Memory B cell (primary cell): ENCODE results near the gene LBP.
"Not testable (repeated sequence)": the region's sequence is repeated elsewhere in the genome, so short reads cannot be mapped to it uniquely, and the experiment has no call there.

Experiments
- ATAC-seq: fragments of 150-1000 bp; cut with Tn5 transposase; 2 replicates; pipeline ENCODE4 v1.10.0; 2021; ENCODE audit warnings: low read depth, mild to moderate bottlenecking, moderate library complexity
- DNase-seq, 2 donors: peaks; one replicate each; pipeline ENCODE4 v3.0.0; 2022; ENCODE audit warnings: low spot score in 2 of 2
- H3K27ac Mint-ChIP-seq: one replicate; pipeline ENCODE4 v1.8.0; 2022; ENCODE audit warnings: mild to moderate bottlenecking, moderate library complexity, mixed read lengths
- H3K27me3 Mint-ChIP-seq: one replicate; pipeline ENCODE4 v1.8.0; 2022; ENCODE audit warnings: mixed read lengths
- H3K36me3 Mint-ChIP-seq: one replicate; pipeline ENCODE4 v1.8.0; 2022; ENCODE audit warnings: mild to moderate bottlenecking, mixed read lengths
- H3K4me1 Mint-ChIP-seq: one replicate; pipeline ENCODE4 v1.8.0; 2022; ENCODE audit warnings: mixed read lengths
- H3K4me3 Mint-ChIP-seq: one replicate; pipeline ENCODE4 v1.8.0; 2022; ENCODE audit warnings: mild to moderate bottlenecking, moderate library complexity, mixed read lengths
- H3K9me3 Mint-ChIP-seq: one replicate; pipeline ENCODE4 v1.8.0; 2022; ENCODE audit warnings: mixed read lengths

LBP gene

GRCh38 chr20:38308447-38308846 is 37.8 kb upstream of the LBP start:
- DNase-seq (no peak), ATAC-seq (no peak)
- Mint-ChIP-seq H3K4me3 (no peak overlapping the region), H3K27me3 (peaks cover 30% of the 10 kb centered on the region), H3K9me3 (no peaks in the 10 kb centered on the region), H3K4me1 (peaks cover 4% of the 10 kb centered on the region), H3K27ac (no peak overlapping the region), H3K36me3 (no peaks in the 10 kb centered on the region)

DNA sequence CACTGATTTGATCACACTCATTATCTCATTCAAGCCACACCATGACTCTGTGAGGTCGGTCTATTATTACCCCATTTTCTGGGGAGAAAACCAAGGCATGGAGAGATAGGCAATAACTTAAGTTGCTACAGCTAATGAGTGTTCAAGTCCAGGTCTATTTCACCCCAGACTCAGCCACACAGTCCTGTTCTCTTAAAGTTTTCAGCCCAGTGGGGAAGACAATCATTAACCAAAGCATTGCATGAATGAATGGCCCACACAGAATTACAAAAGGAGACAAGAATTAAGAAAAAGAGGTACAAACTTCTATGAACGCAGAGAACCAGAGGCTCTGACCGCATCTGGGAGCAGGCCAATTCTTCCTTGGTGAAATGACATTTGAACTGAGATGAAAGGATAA is 35.2 kb upstream of the LBP start:
- no peak overlapping the region for H3K4me3 Mint-ChIP-seq
- ATAC-seq, result no peak
- no peaks in the 10 kb centered on the region for H3K9me3 Mint-ChIP-seq
- H3K4me1 Mint-ChIP-seq, result no peaks in the 10 kb centered on the region
- DNase-seq, result no peak
- no peaks in the 10 kb centered on the region for H3K36me3 Mint-ChIP-seq
- no peak overlapping the region for H3K27ac Mint-ChIP-seq
- peaks cover 19% of the 10 kb centered on the region for H3K27me3 Mint-ChIP-seq

DNA sequence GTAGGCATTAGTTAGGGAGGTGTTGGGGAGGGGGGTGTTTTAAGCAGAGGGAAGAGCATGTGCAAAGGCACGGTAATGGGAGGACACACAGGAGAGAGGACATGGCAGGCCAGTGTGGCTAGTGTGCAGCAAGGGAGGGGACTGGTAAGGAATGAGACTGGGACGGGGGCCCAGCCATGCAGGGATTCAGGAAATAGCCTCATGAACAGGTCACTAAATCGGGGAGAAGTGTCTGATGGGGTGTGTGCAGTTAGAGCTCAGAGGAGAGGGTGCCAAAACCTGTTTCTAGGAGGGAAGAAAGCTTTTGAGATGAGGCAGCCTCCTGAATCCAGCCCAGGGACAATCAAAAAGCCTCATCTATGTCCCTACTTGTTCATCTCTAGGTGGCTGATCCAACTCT is 34.8 kb upstream of the LBP start:
- H3K36me3 Mint-ChIP-seq, result no peaks in the 10 kb centered on the region
- H3K4me3 Mint-ChIP-seq, result no peak overlapping the region
- ATAC-seq (no peak), DNase-seq (no peak)
- no peak overlapping the region for H3K27ac Mint-ChIP-seq
- H3K9me3 Mint-ChIP-seq, result no peaks in the 10 kb centered on the region
- peaks cover 18% of the 10 kb centered on the region for H3K27me3 Mint-ChIP-seq
- no peaks in the 10 kb centered on the region for H3K4me1 Mint-ChIP-seq

DNA sequence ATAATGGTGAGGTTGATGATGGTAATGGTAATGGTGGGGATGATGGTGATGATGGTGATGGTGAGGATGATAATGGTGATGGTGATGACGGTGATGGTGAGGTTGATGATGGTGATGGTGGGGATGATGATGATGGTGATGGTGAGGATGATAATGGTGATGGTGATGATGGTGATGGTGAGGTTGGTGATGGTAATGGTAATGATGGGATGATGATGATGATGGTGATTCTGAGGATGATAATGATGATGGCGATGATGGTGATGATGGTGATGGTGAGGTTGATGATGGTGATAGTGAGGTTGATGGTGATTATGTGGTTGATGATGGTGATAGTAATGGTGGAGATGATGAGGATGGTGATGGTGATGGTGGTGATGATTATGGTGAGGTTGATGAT is 32.6 kb upstream of the LBP start:
- H3K9me3 Mint-ChIP-seq, result no peaks in the 10 kb centered on the region
- no peak for ATAC-seq
- H3K27ac Mint-ChIP-seq, result no peak overlapping the region
- no peak overlapping the region for H3K4me3 Mint-ChIP-seq
- no peaks in the 10 kb centered on the region for H3K36me3 Mint-ChIP-seq
- peaks cover 18% of the 10 kb centered on the region for H3K27me3 Mint-ChIP-seq
- H3K4me1 Mint-ChIP-seq, result no peaks in the 10 kb centered on the region
- DNase-seq, result no peak

DNA sequence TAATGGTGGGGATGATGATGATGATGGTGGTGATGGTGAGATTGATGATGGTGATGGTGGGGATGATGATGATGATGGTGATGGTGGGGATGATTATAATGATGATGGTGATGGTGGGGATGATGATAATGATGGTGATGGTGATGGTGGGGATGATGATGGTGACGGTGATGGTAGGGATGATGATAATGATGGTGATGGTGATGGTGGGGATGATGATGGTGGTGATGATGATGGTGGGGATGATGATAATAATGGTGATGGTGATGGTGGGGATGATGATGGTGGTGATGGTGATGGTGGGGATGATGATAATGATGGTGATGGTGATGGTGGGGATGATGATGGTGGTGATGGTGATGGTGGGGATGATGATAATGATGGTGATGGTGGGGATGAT is 31.9 kb upstream of the LBP start:
- H3K27ac Mint-ChIP-seq, H3K4me3 Mint-ChIP-seq, DNase-seq, H3K36me3 Mint-ChIP-seq, ATAC-seq, H3K9me3 Mint-ChIP-seq, H3K4me1 Mint-ChIP-seq: not testable (repeated sequence)
- peaks cover 18% of the 10 kb centered on the region for H3K27me3 Mint-ChIP-seq

DNA sequence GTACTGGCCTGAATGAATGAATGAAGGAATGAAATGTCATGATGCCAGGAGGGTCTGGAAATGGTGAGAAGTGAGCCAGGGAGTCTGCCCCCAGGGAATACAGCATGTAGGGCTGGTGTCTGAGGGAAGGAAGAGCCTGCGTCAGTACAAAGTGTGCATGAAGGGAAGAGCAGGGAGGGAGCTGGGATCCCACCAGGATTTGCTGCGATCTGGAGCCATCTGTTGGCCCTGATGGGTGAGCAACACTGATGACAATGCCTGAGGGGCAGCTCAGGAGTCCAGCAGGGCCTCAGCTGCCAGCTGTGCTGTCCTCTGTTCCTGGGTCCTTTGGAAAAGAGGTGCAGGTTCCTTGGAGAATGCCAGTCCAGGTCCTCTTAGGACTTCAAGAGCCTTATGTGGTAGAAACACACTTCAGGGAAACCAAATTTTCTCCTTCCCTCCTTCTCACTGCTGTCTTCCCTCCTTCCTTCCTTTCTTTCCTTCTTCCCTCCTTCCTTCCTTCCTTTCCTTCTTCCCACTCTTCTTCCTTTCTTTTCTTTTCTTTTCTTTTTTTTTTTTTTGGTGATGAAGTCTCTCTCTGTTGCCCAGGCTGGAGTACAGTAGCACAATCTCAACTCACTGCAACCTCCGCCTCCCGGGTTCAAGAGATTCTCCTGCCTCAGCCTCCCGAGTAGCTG is 30.9 kb upstream of the LBP start:
- Mint-ChIP-seq H3K36me3 (no peaks in the 10 kb centered on the region), H3K27ac (no peak overlapping the region), H3K9me3 (peaks cover under 1% of the 10 kb centered on the region), H3K4me1 (peaks cover 1% of the 10 kb centered on the region), H3K27me3 (peaks cover 23% of the 10 kb centered on the region), H3K4me3 (no peak overlapping the region)
- ATAC-seq, result no peak
- DNase-seq, result no peak

- no peak overlapping the region for H3K4me3 Mint-ChIP-seq
- no peaks in the 10 kb centered on the region for H3K36me3 Mint-ChIP-seq
- H3K27ac Mint-ChIP-seq, result no peak overlapping the region
- DNase-seq (no peak), ATAC-seq (no peak)
- peaks cover 3% of the 10 kb centered on the region for H3K9me3 Mint-ChIP-seq
- H3K27me3 Mint-ChIP-seq, result peaks cover 18% of the 10 kb centered on the region
- peaks cover 3% of the 10 kb centered on the region for H3K4me1 Mint-ChIP-seq
Observed at GRCh38 chr20:38316341-38316740, 29.9 kb upstream of the LBP start.

GRCh38 chr20:38317422-38317821 is 28.9 kb upstream of the LBP start:
- Mint-ChIP-seq H3K27ac (no peak overlapping the region), H3K4me1 (peaks cover 3% of the 10 kb centered on the region), H3K36me3 (no peaks in the 10 kb centered on the region), H3K4me3 (no peak overlapping the region), H3K27me3 (peaks cover 18% of the 10 kb centered on the region), H3K9me3 (peaks cover 3% of the 10 kb centered on the region)
- ATAC-seq, result no peak
- DNase-seq, result no peak

DNA sequence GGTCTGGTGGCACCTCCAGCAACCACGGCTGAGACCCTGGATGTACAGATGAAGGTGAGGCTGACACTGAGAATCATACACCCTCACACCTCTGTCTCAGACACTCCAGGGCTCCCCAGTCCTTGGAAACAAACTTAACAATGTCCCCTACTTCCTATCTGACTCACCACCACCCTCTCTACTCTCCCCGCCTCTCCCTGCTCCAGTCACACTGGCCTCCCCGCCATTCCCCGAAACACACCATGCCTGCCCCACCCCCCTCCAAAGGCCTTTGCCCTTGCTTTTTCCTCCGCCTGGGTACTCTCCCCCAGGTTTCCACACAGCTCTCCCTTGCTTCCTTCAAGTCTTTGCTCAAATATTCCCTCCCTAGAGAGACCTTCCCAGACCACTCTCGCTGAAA is 26.1 kb upstream of the LBP start:
- Mint-ChIP-seq H3K9me3 (peaks cover 3% of the 10 kb centered on the region), H3K36me3 (no peaks in the 10 kb centered on the region), H3K4me3 (no peak overlapping the region), H3K4me1 (peaks cover 3% of the 10 kb centered on the region), H3K27ac (no peak overlapping the region), H3K27me3 (peaks cover 20% of the 10 kb centered on the region)
- ATAC-seq (no peak), DNase-seq (no peak)

DNA sequence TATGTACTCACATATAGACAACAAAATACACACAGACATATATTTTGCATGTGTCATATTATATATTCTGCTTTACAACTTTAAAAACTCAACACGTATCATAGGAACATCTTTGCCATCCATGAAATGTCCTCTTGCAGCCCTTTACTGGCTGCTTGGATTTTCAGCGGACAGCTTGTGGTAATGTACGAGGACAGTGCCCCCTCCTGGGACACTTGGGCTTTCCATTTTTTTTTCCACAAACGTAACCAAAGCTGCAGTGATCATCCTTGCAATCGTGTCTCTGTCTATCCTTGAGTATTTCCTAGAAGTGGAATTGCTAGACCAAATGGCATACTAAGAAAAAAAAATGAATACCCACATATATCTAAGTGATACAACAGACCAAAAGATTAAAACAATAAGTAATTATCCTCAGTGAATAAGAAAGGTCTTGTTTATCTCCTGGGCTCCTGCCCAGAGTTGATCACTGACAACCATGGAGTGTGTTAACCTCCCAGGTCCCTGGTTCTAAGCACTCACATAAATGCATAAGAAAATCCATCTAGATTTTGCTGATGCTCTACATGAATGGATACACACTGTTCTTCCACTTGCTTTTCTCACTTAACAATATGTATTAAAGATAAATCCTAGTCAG is 24.2 kb upstream of the LBP start:
- Mint-ChIP-seq H3K36me3 (no peaks in the 10 kb centered on the region), H3K27ac (no peak overlapping the region), H3K9me3 (peaks cover 11% of the 10 kb centered on the region), H3K4me1 (peaks cover 3% of the 10 kb centered on the region), H3K27me3 (peaks cover 11% of the 10 kb centered on the region), H3K4me3 (no peak overlapping the region)
- DNase-seq (no peak), ATAC-seq (no peak)

DNA sequence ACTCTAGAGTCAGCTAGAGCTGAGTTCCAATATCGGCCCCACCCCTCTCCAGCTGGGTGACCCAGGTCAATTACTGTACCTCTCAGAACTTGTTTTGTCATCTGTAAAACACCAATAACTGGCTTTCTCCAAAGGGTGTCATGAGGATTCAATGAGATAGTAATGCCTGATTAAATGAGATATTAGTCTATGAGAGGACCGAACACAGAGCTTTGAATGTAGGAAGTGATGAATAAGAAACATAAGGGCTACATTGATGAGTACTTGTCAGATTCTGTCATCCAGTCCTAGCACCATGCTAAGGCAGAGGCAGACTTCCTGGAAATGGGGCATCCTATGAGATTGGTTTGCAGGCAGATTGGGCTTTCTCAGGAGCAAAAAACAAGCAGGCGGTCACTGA is 22.1 kb upstream of the LBP start:
- DNase-seq (no peak), ATAC-seq (no peak)
- Mint-ChIP-seq H3K27ac (no peak overlapping the region), H3K4me3 (no peak overlapping the region), H3K36me3 (no peaks in the 10 kb centered on the region), H3K27me3 (peaks cover 16% of the 10 kb centered on the region), H3K4me1 (peaks cover 3% of the 10 kb centered on the region), H3K9me3 (peaks cover 11% of the 10 kb centered on the region)

DNA sequence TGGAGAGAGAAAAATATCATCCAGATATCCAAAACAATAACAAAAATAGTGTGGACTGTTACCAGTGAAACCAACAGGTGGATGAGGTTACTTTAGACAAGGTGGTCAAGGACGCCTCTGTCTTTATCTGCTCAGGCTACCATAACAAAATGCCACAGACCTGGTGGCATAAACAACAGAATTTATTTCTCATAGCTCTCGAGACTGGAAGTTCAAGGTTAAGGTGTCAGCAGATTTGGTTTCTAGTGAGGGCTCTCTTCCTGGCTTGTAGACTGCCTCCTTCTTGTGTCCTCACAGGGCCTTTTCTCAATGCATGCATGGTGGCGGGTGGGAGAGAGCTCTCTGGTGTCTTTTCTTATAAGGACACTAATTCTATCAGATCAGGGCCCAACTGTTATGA is 21.1 kb upstream of the LBP start:
- Mint-ChIP-seq H3K9me3 (peaks cover 11% of the 10 kb centered on the region), H3K4me3 (no peak overlapping the region), H3K27ac (no peak overlapping the region), H3K27me3 (peaks cover 15% of the 10 kb centered on the region), H3K4me1 (peaks cover 3% of the 10 kb centered on the region), H3K36me3 (no peaks in the 10 kb centered on the region)
- ATAC-seq (no peak), DNase-seq (no peak)

GRCh38 chr20:38325905-38326304 is 20.4 kb upstream of the LBP start:
- ATAC-seq (no peak), DNase-seq (no peak)
- no peaks in the 10 kb centered on the region for H3K4me1 Mint-ChIP-seq
- no peak overlapping the region for H3K27ac Mint-ChIP-seq
- H3K4me3 Mint-ChIP-seq, result no peak overlapping the region
- H3K27me3 Mint-ChIP-seq, result peaks cover 10% of the 10 kb centered on the region
- peaks cover 8% of the 10 kb centered on the region for H3K9me3 Mint-ChIP-seq
- no peaks in the 10 kb centered on the region for H3K36me3 Mint-ChIP-seq

DNA sequence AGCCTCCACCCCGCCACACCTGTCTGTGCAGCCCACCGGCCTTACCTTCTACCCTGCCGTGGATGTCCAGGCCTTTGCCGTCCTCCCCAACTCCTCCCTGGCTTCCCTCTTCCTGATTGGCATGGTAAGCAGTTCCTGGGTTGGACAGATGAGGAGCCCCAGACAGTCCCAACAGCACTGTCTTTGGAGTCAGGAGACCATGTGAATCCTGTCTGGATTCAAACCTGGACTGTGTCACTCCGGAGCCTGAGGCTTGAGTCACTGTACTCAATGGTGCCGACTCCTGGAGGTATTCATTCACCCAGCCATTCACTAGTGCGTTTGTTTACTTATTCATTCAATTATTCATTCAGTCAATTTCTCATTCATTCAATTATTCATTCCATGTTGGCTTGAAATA is 20.0 kb upstream of the LBP start:
- Mint-ChIP-seq H3K4me1 (no peaks in the 10 kb centered on the region), H3K27ac (no peak overlapping the region), H3K36me3 (no peaks in the 10 kb centered on the region), H3K9me3 (peaks cover 8% of the 10 kb centered on the region), H3K27me3 (peaks cover 10% of the 10 kb centered on the region), H3K4me3 (no peak overlapping the region)
- no peak for DNase-seq
- ATAC-seq, result no peak

GRCh38 chr20:38330638-38331037 is 15.6 kb upstream of the LBP start:
- H3K4me1 Mint-ChIP-seq, result no peaks in the 10 kb centered on the region
- H3K9me3 Mint-ChIP-seq, result peaks cover 6% of the 10 kb centered on the region
- H3K27me3 Mint-ChIP-seq, result peaks cover 10% of the 10 kb centered on the region
- no peak overlapping the region for H3K27ac Mint-ChIP-seq
- DNase-seq (no peak), ATAC-seq (no peak)
- no peak overlapping the region for H3K4me3 Mint-ChIP-seq
- H3K36me3 Mint-ChIP-seq, result no peaks in the 10 kb centered on the region
